HepG2 (cell line): ENCODE measurements around the gene NEK11. TPM values are rescaled to one million over a fixed set of nuclear protein-coding genes. Genes with fewer than 3 reads are reported as not detected.

Source experiments
- ATAC-seq: fragments of 200-7000 bp; cut with Tn5 transposase; 3 replicates; pipeline ENCODE4 v1.9.1; 2020; ENCODE audit warnings: mild to moderate bottlenecking, moderate library complexity
- BruUV-seq: library from RNA; stranded (reverse); fragments of 400-500 nt; replicated peaks from 2 replicates; lab custom pipeline; 2021; lab: Mats Ljungman, UMichigan
- CTCF ChIA-PET: fragments of 300-600 bp; formaldehyde crosslinking; extraction: SDS; loops from one replicate; lab custom pipeline; 2021; ENCODE audit warnings: low total read pairs, inconsistent platforms, low intra/inter-chr PET ratio; lab: Yijun Ruan, JAX
- POLR2A ChIA-PET: fragments of 350-600 bp; sonication (Branson Sonifier 250); formaldehyde crosslinking; loops from one replicate; lab custom pipeline; 2020; ENCODE audit warnings: antibody characterized with exemption, inconsistent platforms; lab: Yijun Ruan, JAX
- DNase-seq: peaks from one replicate; pipeline ENCODE4 v3.0.0-alpha.2; 2015; ENCODE audit warnings: low spot score
- FAIRE-seq: peaks from 3 replicates; lab custom pipeline; 2011; peaks lifted over from hg19 to GRCh38; lab: Jason Lieb, UNC
- H2AFZ ChIP-seq: one replicate; pipeline ENCODE4 v1.6.1; 2011; ENCODE audit warnings: low read length, inconsistent platforms
- H3K27ac ChIP-seq: fragments of 300-600 bp; 3 replicates; pipeline ENCODE4 v1.8.0; 2011; ENCODE audit warnings: mixed run types, mild to moderate bottlenecking, mixed read lengths, low read length, inconsistent platforms; ENCODE audit not compliant: insufficient read depth; ENCODE audit errors: extremely low read length
- H3K27me3 ChIP-seq, 2 experiments: fragments of 200-600 bp in 1 of 2; 2 replicates in 1 of 2; 3 replicates in 1 of 2; pipeline versions ENCODE4 v1.6.0 to v1.8.0; 2011; ENCODE audit warnings: low read length in 2 of 2, mild to moderate bottlenecking in 2 of 2, moderate library complexity in 2 of 2, inconsistent platforms in 1 of 2; ENCODE audit not compliant: insufficient read depth in 2 of 2, control insufficient read depth in 1 of 2
- H3K36me3 ChIP-seq, 2 experiments: fragments of 200-600 bp in 1 of 2; replicated peaks in 1 of 2; 2 replicates in 1 of 2; 3 replicates in 1 of 2; pipeline versions ENCODE4 v1.5.1 to v1.8.0; 2011; ENCODE audit warnings: low read length in 2 of 2, inconsistent platforms in 1 of 2; ENCODE audit not compliant: insufficient read depth in 2 of 2, control insufficient read depth in 1 of 2
- H3K4me1 ChIP-seq: 2 replicates; pipeline ENCODE4 v1.5.1; 2012; ENCODE audit warnings: low read length, inconsistent platforms; ENCODE audit not compliant: insufficient read depth
- H3K4me2 ChIP-seq: 2 replicates; pipeline ENCODE4 v1.6.0; 2011; ENCODE audit warnings: low read depth, low read length, inconsistent platforms
- H3K4me3 ChIP-seq, 3 experiments: fragments of 200-600 bp in 1 of 3; sonication (generic), shearing (Covaris generic) in 1 of 3; replicated peaks in 1 of 3; 2 replicates each; pipeline ENCODE4 v1.5.1; 2011 to 2016; ENCODE audit warnings: low read length in 3 of 3, inconsistent platforms in 2 of 3, low read depth in 2 of 3, mild to moderate bottlenecking in 2 of 3, control low read depth in 1 of 3, mixed read lengths in 1 of 3; ENCODE audit not compliant: insufficient read depth in 1 of 3
- H3K79me2 ChIP-seq: one replicate; pipeline ENCODE4 v1.6.1; 2011; ENCODE audit warnings: low read length, inconsistent platforms; ENCODE audit not compliant: insufficient read depth
- H3K9ac ChIP-seq: 2 replicates; pipeline ENCODE4 v1.6.0; 2011; ENCODE audit warnings: mild to moderate bottlenecking, low read depth, low read length, inconsistent platforms; ENCODE audit not compliant: insufficient read depth
- H3K9me3 ChIP-seq: 2 replicates; pipeline ENCODE4 v1.5.1; 2012; ENCODE audit warnings: mild to moderate bottlenecking, low read length
- H4K20me1 ChIP-seq: 2 replicates; pipeline ENCODE4 v1.6.0; 2011; ENCODE audit warnings: inconsistent platforms, mild to moderate bottlenecking, low read length, moderate library complexity; ENCODE audit not compliant: insufficient read depth
- ATF5 ChIP-seq: sonication (generic); formaldehyde crosslinking; IDR thresholded peaks from 2 replicates; pipeline ENCODE4 v1.4.0; 2020; ENCODE audit warnings: mild to moderate bottlenecking, low read depth, missing genetic modification reagents
- BATF2 ChIP-seq: sonication (generic); formaldehyde crosslinking; IDR thresholded peaks from 2 replicates; pipeline ENCODE4 v1.8.0; 2022; ENCODE audit warnings: mild to moderate bottlenecking, missing genetic modification reagents, moderate library complexity
- JUNB ChIP-seq: sonication (generic); formaldehyde crosslinking; IDR thresholded peaks from 2 replicates; pipeline ENCODE4 v1.8.0; 2022; ENCODE audit warnings: missing genetic modification reagents, mild to moderate bottlenecking, borderline replicate concordance
- LCORL ChIP-seq, 2 experiments: fragments of 450-650 bp in 1 of 2; sonication (generic) in 1 of 2; formaldehyde crosslinking in 1 of 2; IDR thresholded peaks; 2 replicates each; pipeline versions ENCODE4 v1.5.0 to v1.6.1; 2017 to 2020; ENCODE audit warnings: antibody characterized with exemption in 1 of 2, missing genetic modification reagents in 1 of 2
- MBD4 ChIP-seq: IDR thresholded peaks from 2 replicates; pipeline ENCODE4 v1.6.1; 2012; ENCODE audit warnings: low read length, inconsistent platforms, borderline replicate concordance
- MBNL3 ChIP-seq: fragments of 250-450 bp; sonication (Bioruptor Pico); conservative IDR thresholded peaks from 2 replicates; pipeline ENCODE4 v1.8.0; 2022; ENCODE audit warnings: mild to moderate bottlenecking, inconsistent platforms
- MED8 ChIP-seq: sonication (generic); formaldehyde crosslinking; IDR thresholded peaks from 2 replicates; pipeline ENCODE4 v1.8.1; 2023; ENCODE audit warnings: mild to moderate bottlenecking, missing genetic modification reagents; ENCODE audit not compliant: insufficient replicate concordance
- MLXIP ChIP-seq: sonication (generic); formaldehyde crosslinking; IDR thresholded peaks from 2 replicates; pipeline ENCODE4 v1.9.0; 2021; ENCODE audit warnings: missing genetic modification reagents, borderline replicate concordance
- RXRB ChIP-seq: IDR thresholded peaks from 2 replicates; pipeline ENCODE4 v1.6.1; 2016; ENCODE audit warnings: borderline replicate concordance, missing genetic modification reagents, missing compliant biosample characterization
- TCF12 ChIP-seq, 2 experiments: fragments of 450-650 bp in 1 of 2; sonication (generic) in 1 of 2; formaldehyde crosslinking in 1 of 2; IDR thresholded peaks; 2 replicates each; pipeline versions ENCODE4 v1.6.1 to v1.8.0; 2017 to 2022; ENCODE audit warnings: antibody characterized with exemption in 1 of 2, mild to moderate bottlenecking in 1 of 2, missing genetic modification reagents in 1 of 2, moderate library complexity in 1 of 2
- ZFP62 ChIP-seq: sonication (generic); formaldehyde crosslinking; IDR thresholded peaks from 2 replicates; pipeline ENCODE4 v1.4.0; 2020; ENCODE audit warnings: missing genetic modification reagents
- ZNF143 ChIP-seq: sonication (generic); formaldehyde crosslinking; IDR thresholded peaks from 2 replicates; pipeline ENCODE4 v1.4.0; 2020; ENCODE audit warnings: missing genetic modification reagents
- ZNF414 ChIP-seq: sonication (generic); formaldehyde crosslinking; IDR thresholded peaks from 2 replicates; pipeline ENCODE4 v1.5.0; 2020; ENCODE audit warnings: missing genetic modification reagents
- ZNF550 ChIP-seq: sonication (generic); formaldehyde crosslinking; IDR thresholded peaks from 2 replicates; pipeline ENCODE4 v1.4.0; 2020; ENCODE audit warnings: mild to moderate bottlenecking, missing genetic modification reagents, borderline replicate concordance
- ZNF766 ChIP-seq: sonication (generic); formaldehyde crosslinking; IDR thresholded peaks from 2 replicates; pipeline ENCODE4 v1.5.0; 2020; ENCODE audit warnings: missing genetic modification reagents, borderline replicate concordance
- WGBS: methylation state at CpG from one replicate; pipeline ENCODE4 v1.1.6; 2017; ENCODE audit warnings: low lambda C conversion rate; 5-methylcytosine and 5-hydroxymethylcytosine counted together
- in situ Hi-C: cut with HindIII; loops from 2 replicates; pipeline ENCODE4 v1.10.0; 2017; ENCODE audit warnings: low pct_unique_long_range_greater_than_20kb; ENCODE audit not compliant: extremely low pct_ligation_motif_present
- intact Hi-C: fragments of 100-400 bp; cut with micrococcal nuclease; formaldehyde crosslinking; loops from one replicate; pipeline ENCODE4 v1.10.0; 2022; ENCODE audit not compliant: unreplicated experiment
- polyA plus RNA-seq, 8 experiments: library from polyadenylated mRNA; depleted of rRNA in 3 of 8; stranded (reverse) in 7 of 8; unstranded in 1 of 8; fragments of >200 nt; fragmentation: Illumina TruSeq in 4 of 8; extraction: Trizol in 4 of 8; gene quantifications; 2 replicates each; pipeline versions ENCODE4 v1.2.1 to v1.2.3, GENCODE V29; 2011 to 2016; ENCODE audit warnings: low read depth in 4 of 8, missing spikeins in 1 of 8, mixed read lengths in 1 of 8; ENCODE audit not compliant: insufficient read depth in 1 of 8
- total RNA-seq, 5 experiments: library from RNA; depleted of rRNA; stranded (reverse); fragments of >200 nt; fragmentation: Illumina TruSeq; extraction: Trizol; gene quantifications; 2 replicates each; pipeline ENCODE4 v1.2.3, GENCODE V29; 2016; ENCODE audit warnings: low read depth in 1 of 5

The NEK11 gene
- total and polyA plus RNA-seq, 2 of the 13 experiments (the other 11 are each of a cell fraction or from before 2014, with no cell fraction given): 0.95 to 2.2 TPM

- TF ChIP-seq RXRB (no peak), ZFP62 (CRISPR knock-in tag) (no peak)
Observed at GRCh38 chr3:131158434-131158833, 131.8 kb downstream of the NEK11 start (continued).

GRCh38 chr3:131162516-131162915, 135.8 kb downstream of the NEK11 start:
- Histone ChIP-seq H3K79me2 (no peaks in the 10 kb centered on the region), H3K4me2 (no peak overlapping the region), H3K36me3 (no peaks in the 10 kb centered on the region), H2AFZ (no peak overlapping the region), H3K9me3 (no peaks in the 10 kb centered on the region), H4K20me1 (no peaks in the 10 kb centered on the region), H3K27me3 (no peaks in the 10 kb centered on the region)
- DNase-seq (no peak), FAIRE-seq (no peak)
- POLR2A ChIA-PET: no interaction called here
- in situ Hi-C loops: no loop called here
- intact Hi-C loops: no loop called here
- TF ChIP-seq ZNF414 (CRISPR knock-in tag) (no peak), ZNF550 (CRISPR knock-in tag) (no peak), JUNB (CRISPR knock-in tag) (no peak), ATF5 (CRISPR knock-in tag) (no peak), ZNF143 (no peak), ZNF766 (CRISPR knock-in tag) (no peak), TCF12 (IDR thresholded peaks at IDR 0.05) (no peak), TCF12 (CRISPR knock-in tag; IDR thresholded peaks at IDR 0.05) (no peak), LCORL (IDR thresholded peaks at IDR 0.05) (no peak), LCORL (CRISPR knock-in tag; IDR thresholded peaks at IDR 0.05) (no peak), MED8 (no peak), MLXIP (CRISPR knock-in tag) (no peak), MBD4 (no peak), BATF2 (no peak), MBNL3 (no peak)
- TF ChIP-seq, all 625 proteins: peak for 0
- no peak overlapping the region for H3K9ac ChIP-seq
- H3K4me3 ChIP-seq: no peak overlapping the region
- ATAC-seq: no peak
- BruUV-seq: no TSS peak
- WGBS: 6% methylated on average over 5 of the region's 5 CpGs
- no peaks in the 10 kb centered on the region for H3K4me1 ChIP-seq
- CTCF ChIA-PET: no interaction called here
- no peak overlapping the region for H3K27ac ChIP-seq
